ENCODE measurements around the gene POLA2. TPM values are rescaled to one million over a fixed set of nuclear protein-coding genes. Genes with fewer than 3 reads are reported as not detected.
"Not testable (repeated sequence)": the region's sequence is repeated elsewhere in the genome, so short reads cannot be mapped to it uniquely, and the experiment has no call there.

The POLA2 gene
- total and polyA plus RNA-seq, 11 donors = 3.2 to 9.0 (median 4.3) TPM

DNA sequence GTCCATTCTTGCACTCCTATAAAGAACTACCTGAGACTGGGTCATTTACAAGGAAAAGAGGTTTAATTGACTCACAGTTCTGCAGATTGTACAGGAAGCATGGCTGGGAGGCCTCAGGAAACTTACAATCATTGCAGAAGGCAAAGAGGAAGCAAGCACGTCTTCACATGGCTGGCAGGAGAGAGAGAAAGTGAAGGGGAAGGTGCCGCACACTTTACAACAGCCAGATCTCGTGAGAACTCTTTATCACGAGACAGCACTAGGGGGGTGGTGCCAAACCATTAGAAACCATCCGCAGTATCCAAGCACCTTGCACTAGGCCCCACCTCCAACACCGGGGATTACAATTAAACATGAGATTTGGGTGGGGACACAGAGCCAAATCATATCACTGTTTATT, 19.4 kb upstream of the POLA2 start:
- H3K36me3 ChIP-seq = no peaks in the 10 kb centered on the region
- intact Hi-C loops (cut with DNase I) = no loop called here
- no peaks in the 10 kb centered on the region for H3K9me3 ChIP-seq
- H3K27me3 ChIP-seq = no peaks in the 10 kb centered on the region
- H3K27ac ChIP-seq = no peak overlapping the region
- no peak for TF ChIP-seq POLR2A (IDR thresholded peaks at IDR 0.05)
- TF ChIP-seq, protein P1, sequence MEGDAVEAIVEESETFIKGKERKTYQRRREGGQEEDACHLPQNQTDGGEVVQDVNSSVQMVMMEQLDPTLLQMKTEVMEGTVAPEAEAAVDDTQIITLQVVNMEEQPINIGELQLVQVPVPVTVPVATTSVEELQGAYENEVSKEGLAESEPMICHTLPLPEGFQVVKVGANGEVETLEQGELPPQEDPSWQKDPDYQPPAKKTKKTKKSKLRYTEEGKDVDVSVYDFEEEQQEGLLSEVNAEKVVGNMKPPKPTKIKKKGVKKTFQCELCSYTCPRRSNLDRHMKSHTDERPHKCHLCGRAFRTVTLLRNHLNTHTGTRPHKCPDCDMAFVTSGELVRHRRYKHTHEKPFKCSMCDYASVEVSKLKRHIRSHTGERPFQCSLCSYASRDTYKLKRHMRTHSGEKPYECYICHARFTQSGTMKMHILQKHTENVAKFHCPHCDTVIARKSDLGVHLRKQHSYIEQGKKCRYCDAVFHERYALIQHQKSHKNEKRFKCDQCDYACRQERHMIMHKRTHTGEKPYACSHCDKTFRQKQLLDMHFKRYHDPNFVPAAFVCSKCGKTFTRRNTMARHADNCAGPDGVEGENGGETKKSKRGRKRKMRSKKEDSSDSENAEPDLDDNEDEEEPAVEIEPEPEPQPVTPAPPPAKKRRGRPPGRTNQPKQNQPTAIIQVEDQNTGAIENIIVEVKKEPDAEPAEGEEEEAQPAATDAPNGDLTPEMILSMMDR (IDR thresholded peaks at IDR 0.05) = no peak
- no peaks in the 10 kb centered on the region for H3K4me1 ChIP-seq
- no peak for DNase-seq
- ATAC-seq = no peak
- no peak overlapping the region for H3K4me3 ChIP-seq
- 73 to 81% (median 80%) methylated on average over 6 of the region's 6 CpGs for WGBS, 4 donors

DNA sequence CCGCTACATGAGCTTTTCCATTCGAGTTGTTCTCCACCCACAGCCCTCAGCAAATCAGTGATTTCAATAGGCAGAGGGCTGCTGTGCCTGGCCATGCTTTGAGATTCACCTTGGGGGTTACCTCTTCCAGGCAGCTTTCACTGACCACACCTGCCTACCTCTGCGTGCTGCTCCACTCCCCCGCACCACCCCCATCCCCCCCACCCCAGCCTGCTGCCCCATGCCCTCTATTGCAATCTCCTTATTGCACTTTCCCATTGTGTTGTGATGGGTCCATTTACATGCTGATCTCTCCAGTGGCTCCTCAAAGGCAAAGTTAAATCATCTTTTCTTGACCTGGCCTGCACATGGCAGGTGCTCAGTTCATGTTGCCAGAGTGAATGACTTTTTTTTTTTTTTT, 18.0 kb upstream of the POLA2 start:
- Histone ChIP-seq H3K36me3 (no peaks in the 10 kb centered on the region), H3K4me3 (no peak overlapping the region), H3K27ac (no peak overlapping the region), H3K27me3 (no peaks in the 10 kb centered on the region), H3K9me3 (no peaks in the 10 kb centered on the region), H3K4me1 (no peaks in the 10 kb centered on the region)
- ATAC-seq (no peak), DNase-seq (no peak)
- no peak for TF ChIP-seq POLR2A (IDR thresholded peaks at IDR 0.05)
- TF ChIP-seq, protein P1 (IDR thresholded peaks at IDR 0.05) = no peak
- intact Hi-C loops (cut with DNase I) = no loop called here
- WGBS, 4 donors = 60 to 64% (median 62%) methylated on average over 4 of the region's 4 CpGs

GRCh38 chr11:65245046-65245445, 16.7 kb upstream of the POLA2 start:
- H3K27ac ChIP-seq; H3K36me3 ChIP-seq; DNase-seq; H3K27me3 ChIP-seq; H3K9me3 ChIP-seq; intact Hi-C loops (cut with DNase I); H3K4me3 ChIP-seq; H3K4me1 ChIP-seq; ATAC-seq: not testable (repeated sequence)
- 93 to 95% (median 94%) methylated on average over 8 of the region's 8 CpGs for WGBS, 4 donors

- H3K27me3 ChIP-seq = no peaks in the 10 kb centered on the region
- no peaks in the 10 kb centered on the region for H3K9me3 ChIP-seq
- no peak for ATAC-seq
- no peak overlapping the region for H3K27ac ChIP-seq
- intact Hi-C loops (cut with DNase I) = no loop called here
- DNase-seq = no peak
- TF ChIP-seq, protein P1 (IDR thresholded peaks at IDR 0.05) = no peak
- TF ChIP-seq POLR2A (IDR thresholded peaks at IDR 0.05) = no peak
- no peaks in the 10 kb centered on the region for H3K36me3 ChIP-seq
- no peaks in the 10 kb centered on the region for H3K4me1 ChIP-seq
- H3K4me3 ChIP-seq = no peak overlapping the region
- 84 to 95% (median 87%) methylated on average over 5 of the region's 5 CpGs for WGBS, 4 donors
Observed at GRCh38 chr11:65246506-65246905, 15.3 kb upstream of the POLA2 start.

- H3K9me3 ChIP-seq; DNase-seq; H3K4me1 ChIP-seq; H3K27me3 ChIP-seq; H3K27ac ChIP-seq; H3K36me3 ChIP-seq; intact Hi-C loops (cut with DNase I); ATAC-seq; H3K4me3 ChIP-seq: not testable (repeated sequence)
- 72 to 85% (median 76%) methylated on average over 9 of the region's 9 CpGs for WGBS, 4 donors
Observed at GRCh38 chr11:65248184-65248710, 13.5 kb upstream of the POLA2 start.

All from heart left ventricle (tissue), 16 donors.